Stomach (tissue), 4 donors: ENCODE measurements around the gene DBNDD1.

Experiments
- EP300 ChIP-seq: sonication (generic); formaldehyde crosslinking; IDR thresholded peaks from one replicate; pipeline ENCODE4 v1.6.1; 2017; ENCODE audit warnings: antibody characterized with exemption
- TF ChIP-seq, protein P1 (sequence below), 7 experiments: fragments of 450-650 bp in 4 of 7; fragments of 200-600 bp in 3 of 7; sonication (generic) in 3 of 7; IDR thresholded peaks; one replicate each; pipeline ENCODE4 v1.5.1; 2016 to 2019; ENCODE audit warnings: antibody characterized with exemption in 7 of 7, control low read depth in 2 of 7, mild to moderate bottlenecking in 1 of 7

DNA sequence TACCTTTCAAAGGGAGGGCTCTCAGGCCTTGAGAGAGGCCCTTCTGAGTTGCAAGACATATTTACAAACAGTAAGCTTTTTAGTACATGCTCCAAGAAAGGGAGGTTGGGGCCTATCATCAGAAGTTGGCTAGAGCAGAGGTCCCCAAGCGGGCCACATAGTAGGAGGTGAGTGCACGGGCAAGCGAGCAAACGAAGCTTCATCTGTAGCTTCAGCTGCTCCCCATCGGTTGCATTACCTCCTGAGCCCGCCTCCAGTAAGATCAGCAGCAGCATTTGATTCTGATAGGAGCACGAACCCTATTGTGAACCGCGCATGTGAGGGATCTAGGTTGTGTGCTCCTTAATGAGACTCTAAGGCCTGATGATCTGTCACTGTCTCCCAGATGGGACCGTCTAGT is 31.7 kb upstream of the DBNDD1 start:
- TF ChIP-seq, protein P1, sequence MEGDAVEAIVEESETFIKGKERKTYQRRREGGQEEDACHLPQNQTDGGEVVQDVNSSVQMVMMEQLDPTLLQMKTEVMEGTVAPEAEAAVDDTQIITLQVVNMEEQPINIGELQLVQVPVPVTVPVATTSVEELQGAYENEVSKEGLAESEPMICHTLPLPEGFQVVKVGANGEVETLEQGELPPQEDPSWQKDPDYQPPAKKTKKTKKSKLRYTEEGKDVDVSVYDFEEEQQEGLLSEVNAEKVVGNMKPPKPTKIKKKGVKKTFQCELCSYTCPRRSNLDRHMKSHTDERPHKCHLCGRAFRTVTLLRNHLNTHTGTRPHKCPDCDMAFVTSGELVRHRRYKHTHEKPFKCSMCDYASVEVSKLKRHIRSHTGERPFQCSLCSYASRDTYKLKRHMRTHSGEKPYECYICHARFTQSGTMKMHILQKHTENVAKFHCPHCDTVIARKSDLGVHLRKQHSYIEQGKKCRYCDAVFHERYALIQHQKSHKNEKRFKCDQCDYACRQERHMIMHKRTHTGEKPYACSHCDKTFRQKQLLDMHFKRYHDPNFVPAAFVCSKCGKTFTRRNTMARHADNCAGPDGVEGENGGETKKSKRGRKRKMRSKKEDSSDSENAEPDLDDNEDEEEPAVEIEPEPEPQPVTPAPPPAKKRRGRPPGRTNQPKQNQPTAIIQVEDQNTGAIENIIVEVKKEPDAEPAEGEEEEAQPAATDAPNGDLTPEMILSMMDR (IDR thresholded peaks at IDR 0.05) = no peak
- no peak for TF ChIP-seq EP300
